Aorta (tissue), 5 donors: ENCODE data around the gene SCN4A. TPM values are rescaled to one million over a fixed set of nuclear protein-coding genes. Genes with fewer than 3 reads are reported as not detected.
"Not testable (repeated sequence)": the region's sequence is repeated elsewhere in the genome, so short reads cannot be mapped to it uniquely, and the experiment has no call there.

Experiments used
- ATAC-seq: fragments of 200-7000 bp; cut with Tn5 transposase; one replicate; pipeline ENCODE4 v1.9.1; 2022; ENCODE audit warnings: moderate library complexity; ENCODE audit not compliant: low FRiP score
- DNase-seq, 2 donors: peaks; one replicate each; pipeline ENCODE4 v3.0.0-alpha.2; 2020
- H3K27ac ChIP-seq, 2 donors: one replicate each; pipeline ENCODE4 v1.5.1; 2013; ENCODE audit warnings: low read length in 2 of 2, mild to moderate bottlenecking in 2 of 2, moderate library complexity in 2 of 2, control low read depth in 1 of 2, inconsistent platforms in 1 of 2, low read depth in 1 of 2
- H3K27me3 ChIP-seq, 2 donors: one replicate each; pipeline ENCODE4 v1.6.1; 2013; ENCODE audit warnings: control low read depth in 1 of 2, low read length in 1 of 2, mild to moderate bottlenecking in 1 of 2, moderate library complexity in 1 of 2; ENCODE audit not compliant: insufficient read depth in 2 of 2, control insufficient read depth in 1 of 2
- H3K36me3 ChIP-seq, 2 donors: one replicate each; pipeline ENCODE4 v1.6.1; 2013; ENCODE audit warnings: control low read depth in 1 of 2, low read length in 1 of 2, mild to moderate bottlenecking in 1 of 2; ENCODE audit not compliant: insufficient read depth in 2 of 2, control insufficient read depth in 1 of 2
- H3K4me1 ChIP-seq, 2 donors: one replicate each; pipeline ENCODE4 v1.6.1; 2013; ENCODE audit warnings: low read length in 2 of 2, control low read depth in 1 of 2, mild to moderate bottlenecking in 1 of 2, moderate library complexity in 1 of 2; ENCODE audit not compliant: insufficient read depth in 2 of 2, control insufficient read depth in 1 of 2
- H3K4me3 ChIP-seq, 2 donors: one replicate each; pipeline ENCODE4 v1.5.1; 2013; ENCODE audit warnings: low read length in 2 of 2, control low read depth in 1 of 2, mild to moderate bottlenecking in 1 of 2
- H3K9me3 ChIP-seq: one replicate; pipeline ENCODE4 v1.6.1; 2013; ENCODE audit warnings: mild to moderate bottlenecking, low read length; ENCODE audit not compliant: control insufficient read depth
- WGBS, 2 donors: extraction: QIAGEN DNeasy Blood & Tissue Kit; methylation state at CpG; one replicate each; pipeline ENCODE4 v1.1.7; 2013; 5-methylcytosine and 5-hydroxymethylcytosine counted together
- intact Hi-C, 2 donors: fragments of 100-400 bp; cut with DNase I; formaldehyde crosslinking; loops; one replicate each; pipeline versions ENCODE4 v1.14.2 to v1.15.0; 2022
- polyA plus RNA-seq, 2 donors: library from polyadenylated mRNA; stranded (reverse); fragments of 200-250 nt; gene quantifications; one replicate each; pipeline ENCODE4 v1.2.3, GENCODE V29; 2013
- total RNA-seq, 2 donors: library from RNA; stranded (reverse); fragmentation: NEBNext Ultra II Directional; extraction: Animal tissue kit (Norgen Biotek cat#: 25700); gene quantifications; one replicate each; pipeline ENCODE4 v1.2.1, GENCODE V29; 2021
- donor health status: healthy with polysubstance abuse.
- donor health status: Bipolar disorder and iron deficiency.
- donor health status: DM: no; HTN: no; CAD: no.
- donor health status: DM: no; HTN: no; CAD: no.
- donor health status: DM: yes; HTN: yes; CAD: no.

SCN4A gene
- total and polyA plus RNA-seq, 4 donors = 0.03 to 3.2 (median 1.5) TPM; not detected in 1

DNA sequence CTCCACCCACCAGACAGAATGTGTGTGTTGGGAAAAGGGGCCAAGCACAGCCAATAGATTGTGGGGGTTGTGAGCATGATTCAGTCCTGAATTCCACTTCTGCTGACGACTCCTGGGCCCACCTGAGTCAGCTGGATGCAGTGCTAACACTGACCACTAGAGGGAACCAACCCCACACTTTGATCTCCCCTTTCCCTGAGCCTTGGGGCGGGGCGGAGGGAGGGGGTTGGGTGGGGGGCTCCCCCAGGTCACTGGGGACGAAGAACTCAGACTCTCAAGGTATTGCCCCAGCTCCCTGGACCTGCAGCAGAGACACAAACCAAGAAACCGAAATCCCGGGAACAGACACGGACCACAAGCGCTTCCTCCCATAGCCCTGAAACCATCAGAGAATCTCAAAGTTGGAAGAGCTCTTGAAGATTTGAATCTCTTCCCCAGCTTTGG, 61.0 kb downstream of the SCN4A start:
- Histone ChIP-seq H3K36me3 (no peaks in the 10 kb centered on the region), H3K27me3 (no peaks in the 10 kb centered on the region), H3K9me3 (no peaks in the 10 kb centered on the region), H3K4me3 (no peak overlapping the region), H3K27ac (no peak overlapping the region), H3K4me1 (no peaks in the 10 kb centered on the region)
- intact Hi-C loops = loop anchor here in 1 of 2 donors (5.0 to 10.0 kb wide), 2 partner anchors 113 to 226 kb away; partner anchors contain the start of gene ICAM2
- no peak for DNase-seq
- 42 to 47% methylated on average over 7 of the region's 8 CpGs for WGBS, 2 donors
- ATAC-seq = peak; percentile 78

GRCh38 chr17:63911041-63911635, 61.6 kb downstream of the SCN4A start, which contains the start of gene CSHL1:
TSS of gene CSHL1 (minus strand) at chr17:63911258. CDS start at chr17:63911196, 62 bp downstream.
- no peak within 1 kb of the TSS for H3K27ac ChIP-seq
- DNase-seq = no peak
- no peaks in the 10 kb centered on the region for H3K4me1 ChIP-seq
- H3K9me3 ChIP-seq = no peaks in the 10 kb centered on the region
- intact Hi-C loops = loop anchor here in 1 of 2 donors (5.0 to 10.0 kb wide), 2 partner anchors 114 to 226 kb away; partner anchors contain the start of gene ICAM2
- no peaks in the 10 kb centered on the region for H3K27me3 ChIP-seq
- ATAC-seq = no peak
- no peak within 1 kb of the TSS for H3K4me3 ChIP-seq
- H3K36me3 ChIP-seq = no peaks in the 10 kb centered on the region
- WGBS, 2 donors = 61 to 67% methylated on average over 14 to 15 of the region's 15 CpGs

GRCh38 chr17:63910096-63910495, 62.6 kb downstream of the SCN4A start:
- DNase-seq = no peak

DNA sequence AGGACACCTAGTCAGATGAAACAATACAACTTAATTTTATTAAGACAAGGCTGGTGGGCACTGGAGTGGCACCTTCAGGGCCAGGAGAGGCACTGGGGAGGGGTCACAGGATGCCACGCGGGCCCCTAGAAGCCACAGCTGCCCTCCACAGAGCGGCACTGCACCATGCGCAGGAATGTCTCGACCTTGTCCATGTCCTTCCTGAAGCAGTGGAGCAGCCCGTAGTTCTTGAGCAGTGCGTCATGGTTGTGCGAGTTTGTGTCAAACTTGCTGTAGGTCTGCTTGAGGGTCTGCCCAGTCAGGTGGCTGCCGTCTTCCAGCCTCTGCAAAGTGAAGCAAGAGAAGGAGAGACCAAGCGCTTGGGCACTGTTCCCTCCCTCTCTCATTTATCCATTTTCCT, 63.1 kb downstream of the SCN4A start:
- intact Hi-C loops, H3K9me3 ChIP-seq, H3K4me3 ChIP-seq, DNase-seq, H3K27ac ChIP-seq, H3K4me1 ChIP-seq, H3K27me3 ChIP-seq, H3K36me3 ChIP-seq, ATAC-seq: not testable (repeated sequence)
- WGBS, 2 donors = 86 to 89% methylated on average over 10 of the region's 10 CpGs

More at GRCh38 chr17:63910096-63910495, 62.6 kb downstream of the SCN4A start:
- H3K9me3 ChIP-seq = no peaks in the 10 kb centered on the region
- H3K4me3 ChIP-seq = no peak overlapping the region
- no peak for ATAC-seq
- 80 to 86% methylated on average over 14 of the region's 14 CpGs for WGBS, 2 donors
- H3K4me1 ChIP-seq = no peaks in the 10 kb centered on the region
- intact Hi-C loops = loop anchor here in 1 of 2 donors (5.0 to 10.0 kb wide), 2 partner anchors 115 to 227 kb away; partner anchors contain the start of gene ICAM2
- no peak overlapping the region for H3K27ac ChIP-seq
- H3K36me3 ChIP-seq = no peaks in the 10 kb centered on the region
- H3K27me3 ChIP-seq = no peaks in the 10 kb centered on the region

DNA sequence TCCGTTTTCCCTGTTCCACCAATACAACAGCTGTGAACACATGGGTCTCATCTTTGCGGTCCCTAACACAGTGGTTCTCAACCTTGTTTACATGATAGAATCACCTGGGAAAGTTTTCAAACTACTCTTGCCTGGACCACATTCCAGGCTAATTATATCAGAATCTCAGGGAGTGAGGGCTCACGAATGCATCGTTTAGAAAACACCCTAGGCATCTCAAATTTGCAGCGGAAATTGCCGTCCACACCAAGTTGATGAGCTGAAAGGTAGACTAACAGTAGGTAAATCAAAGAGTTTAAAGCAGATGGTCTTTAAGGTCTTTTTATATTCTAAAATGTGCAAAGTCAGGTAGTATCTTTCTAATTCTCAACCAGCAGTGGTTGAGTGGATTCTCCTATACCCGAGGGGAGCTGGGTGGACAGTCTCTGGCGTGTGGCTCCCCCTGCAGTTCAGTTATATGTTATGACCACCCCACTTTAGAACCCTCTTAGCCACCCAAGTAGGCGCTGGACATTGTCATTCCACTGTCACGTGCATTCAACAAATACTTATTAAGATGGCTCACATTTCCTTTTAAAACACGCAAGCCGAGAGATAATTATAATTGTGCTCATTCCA, 65.4 kb downstream of the SCN4A start:
- intact Hi-C loops = not testable (repeated sequence)

DNA sequence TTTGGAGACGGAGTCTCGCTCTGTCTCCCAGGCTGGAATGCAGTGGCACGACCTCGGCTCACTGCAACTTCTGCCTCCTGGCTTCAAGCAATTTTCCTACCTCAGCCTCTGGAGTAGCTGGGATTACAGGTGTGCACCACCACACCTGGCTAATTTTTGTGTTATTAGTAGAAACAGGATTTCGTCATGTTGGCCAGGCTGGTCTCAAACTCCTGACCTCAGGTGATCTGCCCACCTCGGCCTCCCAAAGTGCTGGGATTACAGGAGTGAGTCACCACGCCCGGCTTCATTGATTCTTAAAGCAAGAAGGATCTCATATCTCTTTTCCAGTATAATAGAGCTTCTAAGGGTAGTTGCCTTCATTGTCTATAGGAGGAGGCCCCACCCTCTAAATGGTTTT, 67.9 kb downstream of the SCN4A start:
- H3K27me3 ChIP-seq, H3K4me1 ChIP-seq, H3K36me3 ChIP-seq, H3K4me3 ChIP-seq, intact Hi-C loops, ATAC-seq, H3K27ac ChIP-seq, DNase-seq, H3K9me3 ChIP-seq: not testable (repeated sequence)
- 95 to 98% methylated on average over 8 of the region's 8 CpGs for WGBS, 2 donors

More for the DNA sequence above, 65.4 kb downstream of the SCN4A start:
- ATAC-seq, DNase-seq, H3K36me3 ChIP-seq, H3K4me1 ChIP-seq, H3K9me3 ChIP-seq, H3K27me3 ChIP-seq, H3K27ac ChIP-seq, H3K4me3 ChIP-seq: not testable (repeated sequence)
- WGBS, 2 donors = 64 to 68% methylated on average over 10 to 11 of the region's 12 CpGs

- DNase-seq, H3K4me1 ChIP-seq, H3K4me3 ChIP-seq, H3K27me3 ChIP-seq, H3K9me3 ChIP-seq, H3K27ac ChIP-seq, H3K36me3 ChIP-seq, intact Hi-C loops, ATAC-seq: not testable (repeated sequence)
- 46 to 52% methylated on average over 5 of the region's 5 CpGs for WGBS, 2 donors
Observed at GRCh38 chr17:63903787-63904201, 68.9 kb downstream of the SCN4A start.

GRCh38 chr17:63901971-63902370, 70.7 kb downstream of the SCN4A start:
- H3K36me3 ChIP-seq, DNase-seq, H3K27ac ChIP-seq, H3K4me1 ChIP-seq, intact Hi-C loops, H3K27me3 ChIP-seq, H3K9me3 ChIP-seq, ATAC-seq, H3K4me3 ChIP-seq: not testable (repeated sequence)
- 82 to 93% methylated on average over 2 of the region's 2 CpGs for WGBS, 2 donors
